Activated gamma-delta T cell (primary cell): ENCODE measurements around the gene RASIP1.

Experiments used
- DNase-seq: peaks from one replicate; lab custom pipeline; 2025; lab: John Stamatoyannopoulos, UW

RASIP1 gene

DNA sequence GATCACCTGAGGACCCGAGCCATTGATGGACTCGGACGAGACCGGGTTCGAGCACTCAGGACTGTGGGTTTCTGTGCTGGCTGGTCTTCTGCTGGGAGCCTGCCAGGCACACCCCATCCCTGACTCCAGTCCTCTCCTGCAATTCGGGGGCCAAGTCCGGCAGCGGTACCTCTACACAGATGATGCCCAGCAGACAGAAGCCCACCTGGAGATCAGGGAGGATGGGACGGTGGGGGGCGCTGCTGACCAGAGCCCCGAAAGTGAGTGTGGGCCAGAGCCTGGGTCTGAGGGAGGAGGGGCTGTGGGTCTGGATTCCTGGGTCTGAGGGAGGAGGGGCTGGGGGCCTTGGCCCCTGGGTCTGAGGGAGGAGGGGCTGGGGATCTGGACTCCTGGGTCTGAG is 15.8 kb upstream of the RASIP1 start:
- DNase-seq = no peak

DNA sequence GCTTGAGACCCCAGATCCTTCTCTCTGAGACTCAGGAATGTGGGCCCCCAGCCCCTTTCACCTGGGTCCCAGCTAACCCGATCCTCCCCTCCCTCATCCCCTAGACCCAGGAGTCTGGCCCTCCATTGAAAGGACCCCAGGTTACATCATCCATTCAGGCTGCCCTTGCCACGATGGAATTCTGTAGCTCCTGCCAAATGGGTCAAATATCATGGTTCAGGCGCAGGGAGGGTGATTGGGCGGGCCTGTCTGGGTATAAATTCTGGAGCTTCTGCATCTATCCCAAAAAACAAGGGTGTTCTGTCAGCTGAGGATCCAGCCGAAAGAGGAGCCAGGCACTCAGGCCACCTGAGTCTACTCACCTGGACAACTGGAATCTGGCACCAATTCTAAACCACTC is 15.4 kb upstream of the RASIP1 start:
- DNase-seq = no peak

DNA sequence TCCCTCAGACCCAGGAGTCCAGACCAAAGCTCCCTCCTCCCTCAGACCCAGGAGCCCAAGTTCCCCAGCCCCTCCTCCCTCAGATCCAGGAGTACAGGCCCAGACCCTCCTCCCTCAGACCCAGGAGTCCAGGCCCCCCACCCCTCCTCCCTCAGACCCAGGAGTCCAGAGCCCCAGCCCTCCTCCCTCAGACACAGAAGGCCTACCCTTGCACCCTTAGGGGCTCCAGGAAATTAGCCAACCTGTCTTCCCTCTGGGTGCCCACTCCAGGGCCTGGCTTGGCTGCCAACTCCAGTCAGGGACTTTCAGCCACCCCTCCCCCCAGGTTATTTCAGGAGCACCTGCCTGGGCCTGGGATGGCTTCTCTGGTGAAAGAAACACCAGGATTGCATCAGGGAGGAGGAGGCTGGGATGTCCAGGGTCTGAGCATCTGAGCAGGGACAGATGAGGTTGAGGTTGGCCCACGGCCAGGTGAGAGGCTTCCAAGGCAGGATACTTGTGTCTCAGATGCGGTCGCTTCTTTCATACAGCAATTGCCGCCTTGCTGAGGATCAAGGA is 14.8 kb upstream of the RASIP1 start, which contains the start of gene FGF21:
FGF21 (plus strand) TSS at position 441 of the 558 bp plus-strand sequence. CDS start 713 bp downstream, outside the sequence.
- DNase-seq = no peak

DNA sequence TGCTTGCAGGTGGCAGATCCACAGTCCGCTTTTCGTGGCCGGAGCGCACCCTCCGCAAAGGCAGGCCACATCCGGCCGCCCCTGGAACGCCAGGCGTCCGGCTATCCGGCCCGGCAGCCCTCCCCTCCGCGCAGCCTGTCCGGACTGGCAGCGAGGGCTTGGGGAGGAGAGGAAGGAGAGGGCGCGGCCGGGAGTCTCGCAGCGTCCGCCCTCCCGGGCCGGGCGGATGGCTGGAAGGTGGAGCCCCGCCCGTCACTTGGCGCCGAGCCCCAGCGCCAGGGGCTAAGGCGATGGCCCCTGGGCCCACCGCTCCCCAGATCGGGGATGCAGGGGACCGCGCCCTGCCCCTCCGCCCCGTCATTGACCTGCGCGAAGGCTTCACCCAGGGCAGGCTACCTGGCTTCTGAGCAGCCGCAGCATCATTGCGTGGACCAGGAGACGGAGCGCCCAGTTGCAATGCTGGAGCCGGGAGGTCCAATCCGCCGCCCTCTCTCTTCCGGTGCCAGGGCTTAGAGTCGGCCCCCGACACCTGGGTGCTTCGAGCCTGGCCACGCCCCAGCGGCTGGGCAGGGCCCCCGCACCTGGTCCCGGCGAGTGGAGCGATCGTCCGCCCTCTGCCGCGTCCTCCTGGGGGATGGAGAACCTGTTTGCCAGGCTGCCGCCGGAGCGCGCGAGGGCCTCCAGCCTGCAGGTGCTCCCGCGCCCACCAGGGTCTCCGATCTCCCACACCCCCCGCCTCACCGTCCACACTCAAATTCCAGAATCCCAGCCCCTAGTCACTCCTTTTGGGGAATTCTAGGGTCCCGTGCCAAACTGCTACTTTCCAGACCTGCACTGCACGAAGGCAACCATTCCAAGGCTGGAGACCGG is 12.3 kb upstream of the RASIP1 start, which contains the start of gene FUT1:
FUT1 (minus strand) TSS at position 146 of the 870 bp plus-strand sequence. CDS start 1,360 bp downstream, outside the sequence.
- no peak for DNase-seq

GRCh38 chr19:48751845-48752495 is 11.6 kb upstream of the RASIP1 start:
- DNase-seq = no peak

DNA sequence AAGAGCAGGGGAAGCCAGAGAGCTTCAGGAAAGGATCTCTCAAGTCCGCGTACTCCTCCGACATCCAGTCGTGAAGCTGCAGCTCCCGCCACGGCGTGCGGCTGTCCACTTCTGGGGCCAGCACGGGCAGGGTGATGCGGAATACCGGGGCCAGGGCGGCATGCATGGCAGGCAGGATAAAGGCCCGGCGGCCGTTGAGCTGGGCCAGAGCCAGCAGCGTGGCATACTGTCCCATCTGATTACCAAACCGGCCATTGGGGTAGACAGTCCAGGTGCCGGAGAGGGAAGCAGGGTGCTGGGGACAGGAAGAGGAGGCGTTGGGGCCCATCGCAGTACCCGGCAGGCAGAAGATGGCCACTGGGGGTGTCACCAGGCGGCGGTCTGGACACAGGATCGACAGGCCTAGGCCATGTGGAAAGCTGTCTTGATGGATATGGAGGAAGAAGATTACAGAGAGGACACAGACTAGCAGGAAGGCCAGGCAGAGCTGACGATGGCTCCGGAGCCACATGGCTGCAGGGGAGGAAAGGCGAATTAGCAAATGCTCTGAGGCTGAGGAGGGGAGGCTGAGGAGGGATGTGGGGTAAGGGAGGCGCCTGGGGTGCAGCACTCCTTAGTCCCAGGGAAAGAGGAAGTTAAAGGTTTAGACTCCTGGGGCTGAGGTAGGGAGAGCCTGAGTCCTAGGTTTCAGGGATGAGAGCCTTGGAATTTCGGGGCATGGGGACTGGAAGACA is 10.5 kb upstream of the RASIP1 start:
- no peak for DNase-seq

GRCh38 chr19:48750351-48750750 is 9.9 kb upstream of the RASIP1 start:
- no peak for DNase-seq

DNA sequence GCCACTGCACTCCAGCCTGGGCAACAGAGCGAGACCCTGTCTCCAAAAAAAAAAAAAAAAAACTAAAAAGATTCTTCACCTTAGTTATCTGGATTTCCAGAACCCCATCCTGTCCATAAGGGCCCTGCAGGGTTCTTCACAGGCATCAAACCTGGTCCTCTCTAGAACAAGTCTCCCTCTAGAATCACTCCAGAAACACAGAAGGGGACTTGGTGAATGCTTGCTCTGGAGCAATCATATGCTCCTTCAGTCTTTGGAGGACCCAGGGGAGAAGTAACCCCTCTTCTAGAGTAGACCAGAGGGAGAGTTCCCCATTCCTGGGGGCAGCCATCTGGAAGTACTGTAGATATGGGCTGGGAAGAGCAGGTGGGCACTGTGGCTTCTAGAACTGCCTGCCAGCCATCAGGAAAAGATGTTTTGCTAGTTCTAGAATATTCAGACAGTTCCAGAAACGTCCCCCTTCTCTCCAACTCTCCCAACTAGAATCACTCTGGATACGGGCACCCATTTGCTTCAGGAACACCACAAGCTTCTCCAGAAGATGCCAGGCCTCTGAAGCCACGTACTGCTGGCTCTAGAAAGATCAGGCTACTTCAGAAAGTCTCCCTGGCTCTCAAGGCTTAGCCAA is 9.3 kb upstream of the RASIP1 start:
- DNase-seq = no peak

DNA sequence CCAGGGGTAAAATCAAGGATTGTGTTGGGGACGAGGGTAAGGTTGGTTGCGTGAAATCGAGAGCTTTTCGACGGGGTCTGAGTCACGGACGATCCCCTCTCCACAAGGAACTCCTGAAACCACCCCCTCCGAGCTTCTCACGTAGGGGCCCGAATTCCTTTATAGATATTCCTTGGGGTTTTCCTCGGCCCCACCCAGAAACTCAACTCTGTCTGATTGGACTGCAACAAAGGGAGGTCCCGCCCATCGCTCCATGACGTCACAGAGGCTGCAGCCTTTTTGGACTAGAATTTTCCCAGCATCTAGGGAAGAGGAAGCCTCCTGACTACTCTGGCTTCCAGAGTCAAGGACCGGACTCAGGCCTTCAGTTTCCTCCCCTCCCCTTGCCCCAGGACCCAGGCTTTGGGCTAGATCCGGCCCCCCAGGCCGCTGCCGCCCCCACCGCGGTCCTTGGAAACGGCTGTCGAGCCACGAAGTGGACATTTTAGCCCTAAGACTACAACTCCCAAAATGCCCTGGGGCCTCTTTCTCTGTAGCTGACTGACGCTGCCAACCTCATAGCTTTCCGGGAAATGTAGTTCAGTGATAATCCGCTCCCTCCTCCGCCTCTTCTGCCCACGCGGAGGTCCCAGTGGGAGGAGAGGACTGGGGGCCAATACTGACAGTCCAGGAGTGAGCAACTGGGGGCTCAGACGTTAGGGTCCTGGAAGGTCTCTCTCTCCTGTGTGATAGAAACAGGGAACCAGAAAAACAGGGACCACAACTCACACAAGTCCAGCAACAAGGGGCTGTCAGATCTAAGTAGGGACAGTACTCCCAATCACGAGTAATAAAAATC is 6.5 kb upstream of the RASIP1 start, which contains the start of gene IZUMO1:
IZUMO1 (minus strand) TSS at position 172 of the 838 bp plus-strand sequence. CDS start 1,050 bp downstream, outside the sequence.
- no peak for DNase-seq

GRCh38 chr19:48746110-48746509 is 5.7 kb upstream of the RASIP1 start:
- no peak for DNase-seq

- DNase-seq = no peak
Measured at GRCh38 chr19:48745208-48745995, 5.0 kb upstream of the RASIP1 start.

- DNase-seq = no peak
Measured at GRCh38 chr19:48742096-48742495, 1.7 kb upstream of the RASIP1 start.

GRCh38 chr19:48741129-48741999 is 954 bp upstream of the RASIP1 start:
- no peak for DNase-seq

GRCh38 chr19:48739404-48740163 is 826 bp downstream of the RASIP1 start:
- no peak for DNase-seq

GRCh38 chr19:48738557-48739403 is 1.6 kb downstream of the RASIP1 start:
- DNase-seq = peak; percentile 84

GRCh38 chr19:48737360-48737998 is 2.9 kb downstream of the RASIP1 start:
- no peak for DNase-seq
